Endothelial cell of umbilical vein (primary cell): ENCODE measurements around the gene SERPINA5. TPM values are rescaled to one million over a fixed set of nuclear protein-coding genes. Genes with fewer than 3 reads are reported as not detected.

Source experiments
- BruUV-seq: library from RNA; stranded (reverse); fragments of 400-500 nt; replicated peaks from 2 replicates; lab custom pipeline; 2021; lab: Mats Ljungman, UMichigan
- CTCF ChIA-PET: fragments of 300-600, 350-600 bp; sonication (Branson Sonifier 250); formaldehyde crosslinking; loops from one replicate; lab custom pipeline; 2021; ENCODE audit warnings: antibody characterized with exemption, inconsistent platforms; lab: Charles Lee
- POLR2A ChIA-PET: fragments of 300-600, 350-600 bp; sonication (Branson Sonifier 250); formaldehyde crosslinking; loops from one replicate; lab custom pipeline; 2021; ENCODE audit warnings: antibody characterized with exemption, inconsistent platforms; lab: Charles Lee
- DNase-seq: peaks from one replicate; pipeline ENCODE4 v3.0.0-alpha.2; 2011; ENCODE audit warnings: low read depth, low spot score
- FAIRE-seq: peaks from 2 replicates; lab custom pipeline; 2011; peaks lifted over from hg19 to GRCh38; lab: Jason Lieb, UNC
- H2AFZ ChIP-seq: 2 replicates; pipeline ENCODE4 v1.6.0; 2012; ENCODE audit warnings: low read depth, low read length, control low read depth, inconsistent platforms
- H3K27ac ChIP-seq: 2 replicates; pipeline ENCODE4 v1.5.1; 2011; ENCODE audit warnings: low read depth, mild to moderate bottlenecking, control low read depth, low read length, moderate library complexity; ENCODE audit not compliant: insufficient read depth
- H3K27me3 ChIP-seq, 2 experiments: 2 replicates each; pipeline versions ENCODE4 v1.6.0 to v1.6.1; 2011; ENCODE audit warnings: low read length in 2 of 2, mixed read lengths in 1 of 2; ENCODE audit not compliant: control insufficient read depth in 2 of 2, insufficient read depth in 2 of 2
- H3K36me3 ChIP-seq, 2 experiments: 2 replicates in 1 of 2; 3 replicates in 1 of 2; pipeline ENCODE4 v1.5.1; 2011; ENCODE audit warnings: low read length in 2 of 2, mild to moderate bottlenecking in 1 of 2, moderate library complexity in 1 of 2; ENCODE audit not compliant: control insufficient read depth in 2 of 2, insufficient read depth in 2 of 2; ENCODE audit errors: extremely low read depth in 1 of 2
- H3K4me1 ChIP-seq: 3 replicates; pipeline ENCODE4 v1.5.1; 2011; ENCODE audit warnings: mild to moderate bottlenecking, low read length; ENCODE audit not compliant: control insufficient read depth, insufficient read depth; ENCODE audit errors: extremely low read depth
- H3K4me2 ChIP-seq: 2 replicates; pipeline ENCODE4 v1.6.1; 2011; ENCODE audit warnings: low read length, control low read depth, mixed read lengths; ENCODE audit not compliant: insufficient read depth
- H3K4me3 ChIP-seq, 3 experiments: fragments of 200-600 bp in 1 of 3; sonication (generic), shearing (Covaris generic) in 1 of 3; replicated peaks in 1 of 3; 2 replicates each; pipeline ENCODE4 v1.5.1; 2011 to 2016; ENCODE audit warnings: control low read depth in 3 of 3, low read length in 3 of 3, mild to moderate bottlenecking in 2 of 3, inconsistent platforms in 1 of 3, low read depth in 1 of 3, moderate library complexity in 1 of 3; ENCODE audit not compliant: insufficient read depth in 1 of 3
- H3K79me2 ChIP-seq: 2 replicates; pipeline ENCODE4 v1.6.0; 2012; ENCODE audit warnings: low read length, inconsistent platforms; ENCODE audit not compliant: control insufficient read depth, insufficient read depth
- H3K9ac ChIP-seq: replicated peaks from 2 replicates; pipeline ENCODE3; 2011; ENCODE audit warnings: low read length, control low read depth; ENCODE audit not compliant: insufficient read depth; ENCODE audit errors: extremely low read depth
- H3K9me1 ChIP-seq: replicated peaks from 3 replicates; pipeline ENCODE4 v1.6.0; 2011; ENCODE audit warnings: mild to moderate bottlenecking, low read length; ENCODE audit not compliant: control insufficient read depth, insufficient read depth; ENCODE audit errors: extremely low read depth
- H3K9me3 ChIP-seq: replicated peaks from 2 replicates; pipeline ENCODE4 v1.5.1; 2012; ENCODE audit warnings: low read length, inconsistent platforms; ENCODE audit not compliant: control insufficient read depth, insufficient read depth
- H4K20me1 ChIP-seq: replicated peaks from 2 replicates; pipeline ENCODE3; 2011; ENCODE audit warnings: mild to moderate bottlenecking, low read length; ENCODE audit not compliant: control insufficient read depth, insufficient read depth; ENCODE audit errors: extremely low read depth
- EZH2 ChIP-seq: IDR thresholded peaks from 2 replicates; pipeline ENCODE4 v1.6.1; 2012; ENCODE audit warnings: borderline replicate concordance, low read depth, mild to moderate bottlenecking, moderate library complexity, low read length, inconsistent platforms; ENCODE audit not compliant: severe bottlenecking
- FOS ChIP-seq: IDR thresholded peaks from 2 replicates; pipeline ENCODE4 v1.6.1; 2011; ENCODE audit warnings: mild to moderate bottlenecking, low read length, moderate library complexity, borderline replicate concordance; ENCODE audit not compliant: insufficient read depth
- GATA2 ChIP-seq: IDR thresholded peaks from 2 replicates; pipeline ENCODE4 v1.7.0; 2011; ENCODE audit warnings: low read depth, mild to moderate bottlenecking, moderate library complexity, mixed read lengths, low read length; ENCODE audit not compliant: insufficient read length, insufficient read depth
- JUN ChIP-seq: IDR thresholded peaks from 2 replicates; pipeline ENCODE4 v1.6.1; 2011; ENCODE audit warnings: borderline replicate concordance, low read depth; ENCODE audit not compliant: insufficient read length, insufficient read depth
- MYC ChIP-seq: IDR thresholded peaks from one replicate; pipeline ENCODE4 v1.6.1; 2011; ENCODE audit warnings: mild to moderate bottlenecking, low read depth, low read length
- POLR2A ChIP-seq: IDR thresholded peaks from 2 replicates; pipeline ENCODE4 v1.6.1; 2012; ENCODE audit warnings: low read depth, mild to moderate bottlenecking, control low read depth, low read length
- POLR2AphosphoS5 ChIP-seq: IDR thresholded peaks from 2 replicates; pipeline ENCODE4 v1.6.1; 2012; ENCODE audit warnings: low read depth, mild to moderate bottlenecking, control low read depth, low read length, moderate library complexity; ENCODE audit not compliant: insufficient read depth
- dilution Hi-C: fragments of 300-500 bp; cut with MboI; formaldehyde crosslinking; loops from one replicate; pipeline ENCODE4 v1.15.0; 2019; ENCODE audit warnings: low sequenced_read_pairs; ENCODE audit not compliant: extremely low pct_ligation_motif_present
- intact Hi-C: fragments of 100-400 bp; cut with micrococcal nuclease; formaldehyde crosslinking; loops from one replicate; pipeline ENCODE4 v1.10.0; 2022
- polyA plus RNA-seq, 4 experiments: library from polyadenylated mRNA; depleted of rRNA in 3 of 4; stranded (reverse) in 3 of 4; unstranded in 1 of 4; fragments of >200 nt; gene quantifications; 2 replicates each; pipeline versions ENCODE4 v1.2.1 to v1.2.3, GENCODE V29; 2011 to 2012; ENCODE audit warnings: missing spikeins in 1 of 4
- total RNA-seq: library from RNA; stranded (reverse); gene quantifications from 2 replicates; pipeline ENCODE4 v1.2.3, GENCODE V29; 2021
- TF ChIP-seq, protein P1 (sequence below), 2 donors: IDR thresholded peaks; 1 replicate in 1 of 2; 2 replicates in 1 of 2; pipeline ENCODE4 v1.5.1; 2011; ENCODE audit warnings: low read length in 2 of 2, mild to moderate bottlenecking in 2 of 2, moderate library complexity in 2 of 2, control low read depth in 1 of 2, inconsistent platforms in 1 of 2, low read depth in 1 of 2; ENCODE audit not compliant: insufficient read depth in 1 of 2; ENCODE audit errors: extremely low read depth in 1 of 2
- TF ChIP-seq, protein P2 (sequence below): IDR thresholded peaks from 2 replicates; pipeline ENCODE4 v1.6.1; 2011; ENCODE audit not compliant: insufficient read depth, insufficient read length

SERPINA5 gene
- total and polyA plus RNA-seq, 2 donors (not counting 3 experiments of a cell fraction or from before 2014, with no cell fraction given) = 0.12 TPM; not detected in 1

DNA sequence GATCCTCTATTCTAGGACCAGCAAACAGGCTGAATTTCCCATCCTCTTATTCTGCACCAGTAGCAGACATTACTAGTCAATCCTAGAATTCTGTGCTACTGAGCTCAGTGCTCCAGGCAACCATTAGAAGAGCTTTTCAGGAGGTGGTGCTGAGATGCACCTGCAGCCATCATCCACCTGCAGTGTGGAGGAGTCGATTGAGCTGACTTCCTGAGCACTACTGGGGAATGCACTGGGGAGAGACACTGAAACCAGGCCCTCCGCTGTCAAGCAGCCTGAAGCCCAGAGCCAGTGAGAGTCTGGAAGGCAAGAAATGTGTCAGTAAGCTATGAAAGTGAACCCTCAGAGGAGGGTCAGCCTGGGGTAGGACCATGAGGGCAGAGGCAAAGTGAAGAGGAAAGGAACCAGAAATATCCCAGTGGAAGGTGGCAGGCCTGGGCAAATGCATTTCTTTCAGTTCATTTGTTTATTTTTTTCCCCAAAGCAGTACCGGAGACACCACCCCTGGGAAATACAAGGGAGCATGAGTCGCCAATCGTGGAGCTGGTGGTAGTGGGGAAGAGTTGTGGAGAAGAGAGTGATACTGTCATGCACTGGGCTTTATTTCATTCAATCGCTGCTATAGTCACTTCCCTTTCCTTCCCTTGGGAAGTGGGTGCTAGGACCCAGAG is 43.0 kb upstream of the SERPINA5 start:
- Histone ChIP-seq H3K9ac (no peak overlapping the region), H3K4me2 (no peak overlapping the region), H3K9me1 (no peaks in the 10 kb centered on the region), H3K9me3 (no peaks in the 10 kb centered on the region), H3K4me3 (no peak overlapping the region), H3K79me2 (no peaks in the 10 kb centered on the region), H3K4me1 (peaks cover 23% of the 10 kb centered on the region), H3K27me3 (no peaks in the 10 kb centered on the region), H4K20me1 (no peaks in the 10 kb centered on the region), H2AFZ (no peak overlapping the region), H3K27ac (no peak overlapping the region), H3K36me3 (no peaks in the 10 kb centered on the region)
- no peak for DNase-seq
- intact Hi-C loops (no loop called here), dilution Hi-C loops (no loop called here)
- no TSS peak for BruUV-seq
- no peak for FAIRE-seq
- no peak for TF ChIP-seq POLR2A
- no peak for TF ChIP-seq GATA2
- TF ChIP-seq MYC = no peak
- TF ChIP-seq, protein P1, sequence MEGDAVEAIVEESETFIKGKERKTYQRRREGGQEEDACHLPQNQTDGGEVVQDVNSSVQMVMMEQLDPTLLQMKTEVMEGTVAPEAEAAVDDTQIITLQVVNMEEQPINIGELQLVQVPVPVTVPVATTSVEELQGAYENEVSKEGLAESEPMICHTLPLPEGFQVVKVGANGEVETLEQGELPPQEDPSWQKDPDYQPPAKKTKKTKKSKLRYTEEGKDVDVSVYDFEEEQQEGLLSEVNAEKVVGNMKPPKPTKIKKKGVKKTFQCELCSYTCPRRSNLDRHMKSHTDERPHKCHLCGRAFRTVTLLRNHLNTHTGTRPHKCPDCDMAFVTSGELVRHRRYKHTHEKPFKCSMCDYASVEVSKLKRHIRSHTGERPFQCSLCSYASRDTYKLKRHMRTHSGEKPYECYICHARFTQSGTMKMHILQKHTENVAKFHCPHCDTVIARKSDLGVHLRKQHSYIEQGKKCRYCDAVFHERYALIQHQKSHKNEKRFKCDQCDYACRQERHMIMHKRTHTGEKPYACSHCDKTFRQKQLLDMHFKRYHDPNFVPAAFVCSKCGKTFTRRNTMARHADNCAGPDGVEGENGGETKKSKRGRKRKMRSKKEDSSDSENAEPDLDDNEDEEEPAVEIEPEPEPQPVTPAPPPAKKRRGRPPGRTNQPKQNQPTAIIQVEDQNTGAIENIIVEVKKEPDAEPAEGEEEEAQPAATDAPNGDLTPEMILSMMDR (IDR thresholded peaks at IDR 0.05; ENCODE audit: extremely low read depth in 1 of 2, insufficient read depth in 1 of 2, low read depth in 1 of 2, low read length in 2 of 2) = no peak
- TF ChIP-seq FOS = no peak
- TF ChIP-seq, protein P2, sequence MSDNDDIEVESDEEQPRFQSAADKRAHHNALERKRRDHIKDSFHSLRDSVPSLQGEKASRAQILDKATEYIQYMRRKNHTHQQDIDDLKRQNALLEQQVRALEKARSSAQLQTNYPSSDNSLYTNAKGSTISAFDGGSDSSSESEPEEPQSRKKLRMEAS = no peak
- no peak for TF ChIP-seq EZH2
- no peak for TF ChIP-seq POLR2AphosphoS5
- TF ChIP-seq JUN = no peak
- ChIA-PET POLR2A (no interaction called here), CTCF (interaction anchor here (0.6 to 4.1 kb wide), 5 partner anchors 11 to 115 kb away, joined by 3 to 35 read pairs (median 5); no protein-coding TSS in a partner anchor)
